NCI-H2107 treated with DMSO at 0.1 percent for 48 hours (cell line): ENCODE measurements around the gene PIK3R2.
"Not testable (repeated sequence)": the region's sequence is repeated elsewhere in the genome, so short reads cannot be mapped to it uniquely, and the experiment has no call there.

Source experiments
- DNase-seq: peaks from one replicate; lab custom pipeline; 2025; ENCODE audit not compliant: unreplicated experiment; lab: John Stamatoyannopoulos, UW

The PIK3R2 gene

DNA sequence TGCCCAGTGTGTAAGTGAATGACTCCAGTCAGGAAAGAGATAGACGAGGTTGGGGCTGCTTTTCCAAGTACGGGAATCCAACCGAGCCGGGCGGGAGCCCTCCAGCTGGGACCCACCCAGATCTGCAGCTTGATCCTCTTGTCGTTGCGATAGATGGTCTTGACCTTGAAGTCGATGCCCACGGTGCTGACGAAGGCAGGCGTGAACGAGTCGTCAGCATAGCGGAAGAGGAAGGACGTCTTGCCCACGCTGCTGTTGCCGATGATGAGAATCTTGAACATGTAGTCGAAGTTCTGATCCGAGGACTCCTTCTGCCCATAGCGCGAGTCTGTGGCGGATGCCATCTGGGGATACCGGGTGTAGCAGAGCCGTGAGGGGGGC is 49.4 kb downstream of the PIK3R2 start:
- no peak for DNase-seq

DNA sequence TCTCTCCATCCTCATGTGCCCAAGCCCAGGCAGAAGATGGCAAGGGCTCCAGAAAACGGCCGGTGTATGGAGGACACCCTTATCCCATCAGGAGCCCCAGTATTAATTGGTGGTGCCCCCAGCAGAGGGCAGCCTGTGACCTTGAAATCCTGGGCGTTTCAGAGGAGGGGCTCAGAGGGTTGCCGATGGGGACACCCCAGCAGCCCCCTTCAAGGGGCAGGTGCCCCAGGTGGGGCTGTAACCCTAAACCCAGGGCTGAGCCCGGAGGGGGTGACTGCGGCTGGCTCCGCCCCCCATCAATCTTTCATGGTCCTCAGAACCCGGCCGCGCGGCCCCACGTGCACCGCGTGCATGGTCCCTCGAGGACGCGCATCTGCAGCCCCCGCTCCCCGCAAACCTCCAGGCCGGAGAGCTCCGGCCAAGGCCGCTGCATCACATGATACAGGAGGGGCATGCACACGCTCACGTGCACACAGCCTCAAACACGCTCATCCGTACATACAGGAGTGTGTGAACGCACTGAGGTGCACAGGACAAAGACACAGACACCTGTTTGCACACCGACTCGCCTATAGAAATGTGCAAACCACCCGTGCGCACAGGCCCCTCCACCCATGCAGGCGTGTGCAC is 49.9 kb downstream of the PIK3R2 start:
- DNase-seq = no peak

DNA sequence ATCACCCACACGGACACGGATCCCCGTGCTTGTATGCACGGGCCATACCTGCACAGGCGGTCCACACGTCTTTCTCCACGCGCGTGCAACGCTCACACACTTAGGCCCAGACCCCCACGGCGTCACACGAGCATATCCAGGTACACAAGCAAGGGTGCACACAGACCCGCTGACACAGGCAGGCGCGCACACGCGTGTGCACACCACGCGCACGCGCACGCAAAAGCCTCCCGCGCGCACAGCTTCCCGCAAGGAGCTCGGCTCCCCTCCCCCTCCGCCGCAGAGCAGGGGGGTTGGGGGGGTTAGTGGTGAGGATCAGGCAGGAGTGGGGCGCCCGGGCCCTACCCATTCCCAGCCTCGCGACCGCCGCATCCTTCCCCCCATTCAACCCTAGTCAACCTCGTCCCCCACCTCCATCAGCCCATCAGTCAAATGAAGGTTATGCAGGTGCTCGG is 50.5 kb downstream of the PIK3R2 start:
- no peak for DNase-seq

DNA sequence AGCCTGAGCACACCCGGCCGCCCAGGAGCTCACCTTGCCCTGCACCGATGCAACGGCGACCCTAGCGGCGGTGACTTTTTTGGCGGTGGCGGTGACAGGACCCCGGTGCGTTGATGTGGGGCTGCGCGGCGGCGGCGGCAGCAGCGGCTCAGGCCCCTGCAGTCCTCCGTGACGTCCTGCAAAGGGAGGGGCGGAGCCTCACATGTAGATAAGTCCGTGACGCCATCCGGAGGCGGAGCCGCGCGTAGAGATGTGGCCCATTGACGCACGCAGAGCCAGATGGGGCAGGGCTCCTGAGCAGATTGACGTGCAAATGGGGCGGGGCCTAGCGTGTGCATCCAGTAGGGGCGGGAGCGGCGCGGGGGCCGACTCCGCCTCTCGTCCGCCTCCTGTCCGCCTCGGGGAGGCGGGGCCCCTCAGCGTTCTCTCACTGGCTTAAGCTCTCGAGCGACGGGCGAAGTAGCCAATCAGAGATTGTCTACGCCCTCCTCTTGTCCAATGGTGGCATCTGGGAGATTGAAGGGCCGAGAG is 51.0 kb downstream of the PIK3R2 start, which contains the start of gene RAB3A:
Gene RAB3A, minus strand, starts transcription at position 180 of the 531 bp plus-strand sequence. CDS start 1,302 bp downstream, outside the sequence.
- DNase-seq = peak; percentile 97

DNA sequence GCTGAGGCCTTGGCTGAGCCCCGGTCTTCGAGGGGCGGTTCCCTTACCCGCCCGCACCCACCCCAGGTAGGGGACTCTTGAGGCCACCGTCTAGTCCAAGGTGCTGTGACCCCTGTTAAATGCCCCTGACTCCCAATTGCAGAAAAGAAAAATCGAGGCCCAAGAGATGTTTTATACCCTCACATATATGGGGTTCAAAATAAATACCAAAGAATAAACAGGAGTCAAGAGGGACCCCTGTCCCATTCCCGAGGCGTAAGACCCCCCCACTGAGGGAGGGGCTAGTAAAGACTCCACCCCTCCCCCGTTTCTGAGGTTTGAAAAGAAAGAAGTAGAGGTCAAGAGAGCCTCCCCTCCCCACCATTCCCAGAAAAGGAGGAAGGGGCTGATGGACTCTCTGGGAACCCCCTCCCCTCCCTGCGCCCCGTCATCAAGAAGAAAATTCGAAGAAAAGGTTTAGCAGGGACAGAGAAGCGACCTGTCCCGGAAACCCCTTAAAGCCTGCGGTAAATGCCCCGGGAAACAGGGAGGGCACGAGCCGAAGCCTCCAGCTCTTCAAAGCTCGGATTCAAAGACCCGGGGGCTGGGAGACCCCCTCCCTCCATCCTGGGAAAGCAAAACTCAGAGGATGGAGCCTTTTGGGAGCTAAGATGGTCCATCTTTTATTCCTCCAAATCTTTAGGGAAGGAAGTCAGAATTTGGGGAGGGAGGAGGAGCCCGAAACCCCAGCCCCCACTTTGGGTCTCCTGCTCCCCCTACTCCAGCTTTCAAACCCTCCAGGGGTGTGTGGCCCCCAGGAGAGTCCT is 51.6 kb downstream of the PIK3R2 start:
- peak; percentile 74 for DNase-seq

DNA sequence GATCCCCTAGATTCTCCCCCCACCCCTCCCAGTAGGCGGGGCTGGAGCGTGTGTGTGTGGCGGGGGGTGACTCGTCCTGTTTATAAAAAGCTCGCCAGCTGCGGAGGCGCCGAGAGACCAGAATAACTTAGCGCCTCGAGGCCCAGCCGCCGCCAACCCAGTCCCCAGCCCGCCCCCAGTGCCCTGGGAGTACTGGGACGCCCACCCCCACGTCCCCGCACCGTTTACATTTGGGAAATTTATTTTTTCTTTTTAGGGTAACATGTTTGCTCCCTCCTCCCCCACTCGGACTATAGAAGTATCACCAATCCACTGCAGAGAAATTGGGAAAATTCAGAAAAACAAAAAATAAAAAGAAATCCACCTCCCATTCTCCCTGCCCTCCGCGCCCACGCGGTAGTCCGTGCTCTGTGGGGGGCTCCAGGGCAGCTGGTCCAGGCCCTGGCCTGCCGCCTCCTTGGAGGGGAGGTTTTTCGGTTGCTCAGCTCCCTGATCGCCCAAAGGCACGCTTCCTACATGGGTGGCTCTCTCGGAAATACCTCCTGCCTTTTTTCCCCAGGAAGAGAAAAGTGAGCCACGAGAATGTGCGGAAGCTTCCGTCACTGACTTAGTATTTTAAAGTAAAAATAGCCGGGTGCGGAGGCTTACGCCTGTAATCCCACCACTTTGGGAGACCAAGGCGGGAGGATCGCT is 52.4 kb downstream of the PIK3R2 start:
- peak; percentile 32 for DNase-seq

DNA sequence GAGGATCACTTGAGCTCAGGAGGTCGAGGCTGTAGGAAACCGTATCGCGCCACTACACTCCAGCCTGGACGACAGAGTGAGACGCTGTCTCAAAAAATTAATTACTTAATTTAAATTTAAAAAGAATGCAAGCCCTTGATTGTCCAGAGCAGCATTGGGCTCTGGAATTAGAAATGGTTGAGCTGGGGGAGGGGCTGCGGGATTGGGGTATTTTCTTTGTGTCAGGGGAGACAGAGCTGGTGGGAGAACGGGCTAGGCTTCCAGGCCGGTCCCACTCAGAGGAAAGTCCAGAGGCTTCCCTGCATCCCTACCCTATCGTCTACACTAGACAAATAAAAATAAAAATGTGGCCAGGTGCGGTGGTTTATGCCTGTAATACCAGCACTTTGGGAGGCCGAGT is 53.1 kb downstream of the PIK3R2 start:
- DNase-seq = no peak

DNA sequence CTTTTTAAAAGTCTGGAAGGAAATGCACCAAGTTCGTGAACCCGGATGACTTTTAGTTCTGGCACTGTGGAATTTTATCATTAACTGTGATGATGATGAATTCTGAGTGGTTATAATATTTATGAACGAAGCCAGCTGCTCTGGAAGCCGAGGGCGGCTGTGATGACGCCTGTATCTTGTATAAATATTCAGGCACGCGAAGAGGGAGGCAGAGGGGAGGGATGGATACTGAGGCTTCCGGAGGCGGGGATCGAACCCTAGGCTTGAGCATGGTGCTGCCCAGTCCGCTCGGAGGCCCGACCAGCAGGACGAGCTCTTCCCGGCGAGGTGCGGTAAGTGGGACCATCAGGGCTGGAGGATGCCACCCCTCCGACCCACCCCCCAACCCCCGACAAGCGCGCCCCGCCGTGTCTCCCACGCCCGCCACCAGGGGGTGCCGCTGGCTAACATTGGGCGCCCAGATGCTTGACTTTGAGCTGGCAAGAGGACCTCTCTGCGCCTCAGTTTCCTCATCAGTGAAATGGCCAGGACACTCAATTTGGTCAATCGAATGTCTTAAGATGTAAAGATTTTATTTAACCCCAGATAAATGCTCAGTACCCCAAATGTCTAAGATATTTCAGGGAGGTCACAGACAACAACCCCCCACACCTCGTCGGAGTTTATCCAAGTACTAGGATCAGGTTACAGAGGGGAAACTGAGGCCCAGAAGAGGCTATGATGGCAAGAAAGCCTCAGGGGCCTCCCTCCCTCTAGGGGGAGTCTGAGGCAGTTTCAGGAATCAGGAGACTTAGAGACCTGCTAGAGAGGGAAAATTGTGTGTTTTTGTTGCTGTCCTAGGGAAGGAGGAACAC is 55.4 kb downstream of the PIK3R2 start:
- DNase-seq = no peak

DNA sequence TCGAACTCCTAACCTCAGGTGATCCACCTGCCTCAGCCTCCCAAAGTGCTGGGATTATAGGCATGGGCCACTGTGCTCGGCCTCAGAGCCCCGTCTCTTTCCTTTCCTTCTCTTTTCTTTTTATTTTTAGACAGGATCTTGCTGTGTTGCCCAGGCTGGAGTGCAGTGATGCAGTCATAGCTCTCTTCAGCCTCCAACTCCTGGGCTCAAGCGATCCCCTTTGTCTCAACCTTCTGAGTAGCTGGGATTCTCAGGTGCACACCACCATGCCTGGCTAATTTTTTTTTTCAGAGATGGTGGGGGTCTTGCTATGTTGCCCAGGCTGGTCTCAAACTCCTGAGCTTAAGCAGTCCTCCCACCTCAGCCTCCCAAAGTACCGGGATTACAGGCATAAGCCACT is 56.9 kb downstream of the PIK3R2 start:
- not testable (repeated sequence) for DNase-seq

DNA sequence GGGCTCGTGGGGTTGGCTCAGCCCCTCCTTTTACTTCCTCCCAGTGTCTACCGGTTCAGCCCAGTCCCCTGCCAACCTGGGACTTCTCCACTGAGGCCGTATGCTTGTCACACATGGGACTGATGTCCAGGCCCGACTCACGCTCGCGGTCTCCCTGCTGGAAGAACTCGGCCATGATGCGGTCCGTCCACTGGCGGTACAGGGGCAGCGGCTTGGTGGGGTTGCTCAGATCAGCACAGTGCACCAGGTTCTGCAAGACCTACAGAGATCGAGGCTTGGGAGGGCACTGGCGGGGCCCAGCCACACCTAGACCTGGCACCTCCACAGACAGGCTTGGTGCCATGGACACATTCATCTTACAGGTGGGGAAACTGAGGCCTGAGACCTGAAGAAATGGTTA is 58.7 kb downstream of the PIK3R2 start:
- DNase-seq = no peak

DNA sequence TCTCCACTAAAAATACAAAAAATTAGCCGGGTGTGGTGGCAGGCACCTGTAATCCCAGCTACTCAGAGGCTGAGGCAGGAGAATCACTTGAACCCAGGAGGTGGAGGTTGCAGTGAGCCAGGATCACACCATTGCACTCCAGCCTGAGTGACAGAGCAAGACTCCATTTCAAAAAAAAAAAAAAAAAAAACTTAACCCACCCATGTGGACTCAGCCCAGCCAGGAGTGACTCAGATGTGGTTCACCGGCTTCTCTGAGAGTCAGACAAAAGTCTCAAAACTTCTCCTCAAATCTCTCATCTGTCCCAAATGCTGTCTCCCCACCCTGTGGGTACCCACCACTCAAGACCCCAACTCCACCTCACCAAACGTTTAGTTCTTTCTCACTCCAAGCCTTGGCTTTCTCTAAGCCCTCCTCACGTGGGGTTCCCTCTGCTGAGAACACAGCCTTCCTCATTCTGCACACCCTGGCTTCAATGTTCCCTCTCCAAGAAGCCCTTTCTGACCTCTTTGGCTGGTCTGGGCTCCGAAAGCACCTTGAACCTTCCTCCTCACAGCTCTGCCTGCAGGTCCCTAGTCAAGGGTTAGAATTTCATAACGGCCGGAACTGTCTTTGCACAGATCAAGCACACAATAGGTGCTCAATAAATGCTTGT is 61.9 kb downstream of the PIK3R2 start:
- no peak for DNase-seq

DNA sequence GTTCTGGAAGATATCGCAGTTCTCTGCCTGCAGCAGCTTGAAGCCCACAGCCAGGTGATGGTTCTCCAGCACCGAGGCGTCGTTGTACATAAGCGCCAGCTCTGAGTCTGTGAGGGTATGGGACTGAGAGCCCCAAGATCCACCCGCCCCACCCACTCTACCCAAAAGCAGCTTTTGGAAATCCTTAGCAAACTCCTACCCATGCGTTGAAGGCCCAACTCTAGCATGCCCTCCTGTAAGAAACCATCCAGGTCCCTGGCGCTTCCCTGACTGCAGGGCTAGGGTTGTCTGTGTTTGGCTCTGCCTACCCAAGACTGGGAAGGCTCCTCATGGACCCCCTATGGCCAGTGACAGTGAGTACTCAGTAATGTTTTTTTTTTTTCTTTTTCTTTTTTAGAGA is 63.8 kb downstream of the PIK3R2 start:
- no peak for DNase-seq

DNA sequence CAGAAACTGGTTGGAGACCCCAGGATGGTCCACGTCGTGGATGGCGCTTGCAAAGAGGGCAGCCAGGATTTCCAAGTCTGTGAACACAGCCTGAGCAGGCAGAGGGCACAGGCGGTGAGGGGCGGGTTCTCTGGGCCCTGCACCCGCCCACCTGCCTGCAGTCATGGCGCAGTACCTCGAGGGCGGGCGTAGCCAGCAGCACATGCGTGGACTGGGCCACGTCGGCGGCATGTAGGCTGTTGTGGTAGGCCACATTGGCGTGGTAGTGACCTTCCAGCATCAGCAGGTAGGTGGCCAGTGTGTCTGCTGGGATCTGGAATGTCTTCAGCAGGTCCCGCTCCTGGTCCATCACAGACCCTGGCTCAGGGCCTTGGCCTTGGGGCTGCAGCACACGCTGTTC is 65.2 kb downstream of the PIK3R2 start:
- no peak for DNase-seq

DNA sequence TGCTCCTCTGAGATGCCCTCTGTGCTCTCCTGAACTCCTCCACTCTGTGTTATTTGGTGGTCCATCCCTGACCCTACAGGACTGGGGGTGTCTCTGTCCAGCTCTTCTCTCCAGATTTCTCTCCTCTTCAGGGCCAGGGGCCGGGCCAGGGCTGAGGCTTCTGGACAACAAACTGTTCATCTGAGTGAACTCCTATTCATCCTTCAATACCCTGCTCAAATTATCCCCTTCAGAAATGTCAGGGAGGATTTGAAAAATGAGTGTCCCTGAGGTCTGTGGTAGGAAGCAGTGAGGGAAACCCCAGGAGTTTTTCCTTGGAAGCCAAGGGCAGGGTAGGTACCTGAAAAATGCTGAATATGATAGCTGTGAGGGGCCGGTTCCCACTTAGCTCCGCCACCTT is 65.6 kb downstream of the PIK3R2 start:
- DNase-seq = no peak
